Activated CD4-positive, CD25-positive, alpha-beta regulatory T cell treated with anti-CD3 and anti-CD28 coated beads, Interleukin-2, amount 50 U/mL, for 16 hours (primary cell): ENCODE measurements around the gene FUNDC1.

Experiments used
- DNase-seq: peaks from one replicate; pipeline ENCODE4 v3.0.0-alpha.2; 2020; ENCODE audit warnings: low read depth, low spot score

FUNDC1 gene

GRCh38 chrX:44482575-44482974 lies 60.1 kb downstream of the FUNDC1 start:
- no peak for DNase-seq

GRCh38 chrX:44480591-44480990 lies 62.1 kb downstream of the FUNDC1 start:
- DNase-seq = no peak

- no peak for DNase-seq
Measured at GRCh38 chrX:44474410-44474809, 68.2 kb downstream of the FUNDC1 start.
